ENCODE results near the gene CCDC88B.
"Not testable (repeated sequence)": the region's sequence is repeated elsewhere in the genome, so short reads cannot be mapped to it uniquely, and the experiment has no call there.

The CCDC88B gene

GRCh38 chr11:64323984-64324383 is 16.0 kb upstream of the CCDC88B start:
- DNase-seq = not testable (repeated sequence)

- DNase-seq = no peak
These were observed 15.1 kb upstream of the CCDC88B start for GRCh38 chr11:64324692-64325469.

GRCh38 chr11:64327375-64327774 is 12.6 kb upstream of the CCDC88B start:
- no peak for DNase-seq

- no peak for DNase-seq
These were observed 12.0 kb upstream of the CCDC88B start for GRCh38 chr11:64327993-64328392.

- no peak for DNase-seq
These were observed 9.1 kb upstream of the CCDC88B start for GRCh38 chr11:64330888-64331287.

GRCh38 chr11:64331569-64332371 is 8.2 kb upstream of the CCDC88B start:
- DNase-seq = no peak

- no peak for DNase-seq
These were observed 6.4 kb upstream of the CCDC88B start for GRCh38 chr11:64333556-64333955.

- DNase-seq = no peak
These were observed 5.0 kb upstream of the CCDC88B start for GRCh38 chr11:64334764-64335735.

- DNase-seq = no peak
These were observed 2.3 kb upstream of the CCDC88B start for GRCh38 chr11:64337538-64338249.

- DNase-seq = no peak
These were observed 1.3 kb upstream of the CCDC88B start for GRCh38 chr11:64338716-64339115.

- DNase-seq = no peak
These were observed 718 bp upstream of the CCDC88B start for GRCh38 chr11:64339286-64339685.

GRCh38 chr11:64340671-64341335 is 799 bp downstream of the CCDC88B start:
- no peak for DNase-seq

GRCh38 chr11:64341429-64341828 is 1.4 kb downstream of the CCDC88B start:
- DNase-seq = no peak

GRCh38 chr11:64341851-64342791 is 2.1 kb downstream of the CCDC88B start:
- DNase-seq = peak; percentile 87

- no peak for DNase-seq
These were observed 3.1 kb downstream of the CCDC88B start for GRCh38 chr11:64342869-64343745.

GRCh38 chr11:64343767-64344559 is 4.0 kb downstream of the CCDC88B start:
- no peak for DNase-seq

GRCh38 chr11:64344787-64345186 is 4.8 kb downstream of the CCDC88B start:
- DNase-seq = peak; percentile 61

GRCh38 chr11:64347193-64347867 is 7.3 kb downstream of the CCDC88B start:
- no peak for DNase-seq
